ENCODE data around the gene SLC26A2. TPM values are rescaled to one million over a fixed set of nuclear protein-coding genes. Genes with fewer than 3 reads are reported as not detected.

The SLC26A2 gene
- total and polyA plus RNA-seq, 2 experiments from 2014 or later: 45.7 to 160 TPM

- Histone ChIP-seq H3K4me1 (ENCODE audit: insufficient read depth) (peaks cover 41% of the 10 kb centered on the region), H3K27me3 (no peaks in the 10 kb centered on the region), H2AFZ (no peak overlapping the region), H3K36me3 (replicated peaks; ENCODE audit: insufficient read depth, low read depth) (no peaks in the 10 kb centered on the region), H3K4me2 (no peak overlapping the region), H3K27ac (peak overlapping the region; percentile 38), H4K20me1 (ENCODE audit: insufficient read depth, poor library complexity, severe bottlenecking) (no peaks in the 10 kb centered on the region), H3K9me2 (replicated peaks; ENCODE audit: insufficient read depth) (no peaks in the 10 kb centered on the region), H3K9me3 (ENCODE audit: low read depth) (no peaks in the 10 kb centered on the region), H3K4me3 (no peak overlapping the region), H3K79me2 (no peaks in the 10 kb centered on the region)
- no peak for DNase-seq (ENCODE audit: low spot score)
- WGBS (ENCODE audit: low lambda C conversion rate, missing lambda C conversion rate): 84% methylated on average over 3 of the region's 3 CpGs
- no peak for TF ChIP-seq EZH2 (IDR thresholded peaks at IDR 0.05; ENCODE audit: borderline replicate concordance)
- no peak for TF ChIP-seq CTCF (IDR thresholded peaks at IDR 0.05; ENCODE audit: poor library complexity)
- no peak for TF ChIP-seq EZH2phosphoT487 (IDR thresholded peaks at IDR 0.05; ENCODE audit: low read depth, severe bottlenecking, unreplicated experiment)
Observed at GRCh38 chr5:149936700-149937091, 23.9 kb upstream of the SLC26A2 start.

GRCh38 chr5:149937610-149938009 is 22.9 kb upstream of the SLC26A2 start:
- 94% methylated on average over 1 of the region's 1 CpG for WGBS (ENCODE audit: low lambda C conversion rate, missing lambda C conversion rate)
- TF ChIP-seq EZH2 (IDR thresholded peaks at IDR 0.05; ENCODE audit: borderline replicate concordance): no peak
- no peak for TF ChIP-seq CTCF (IDR thresholded peaks at IDR 0.05; ENCODE audit: poor library complexity)
- no peak for TF ChIP-seq EZH2phosphoT487 (IDR thresholded peaks at IDR 0.05; ENCODE audit: low read depth, severe bottlenecking, unreplicated experiment)
- Histone ChIP-seq H3K9me2 (replicated peaks; ENCODE audit: insufficient read depth) (no peaks in the 10 kb centered on the region), H3K36me3 (replicated peaks; ENCODE audit: insufficient read depth, low read depth) (no peaks in the 10 kb centered on the region), H3K4me2 (no peak overlapping the region), H3K27me3 (no peaks in the 10 kb centered on the region), H3K79me2 (no peaks in the 10 kb centered on the region), H3K27ac (peak overlapping the region; percentile 95), H3K9me3 (ENCODE audit: low read depth) (no peaks in the 10 kb centered on the region), H3K4me1 (ENCODE audit: insufficient read depth) (peaks cover 49% of the 10 kb centered on the region), H4K20me1 (ENCODE audit: insufficient read depth, poor library complexity, severe bottlenecking) (no peaks in the 10 kb centered on the region), H2AFZ (no peak overlapping the region), H3K4me3 (no peak overlapping the region)
- DNase-seq (ENCODE audit: low spot score): no peak

GRCh38 chr5:149938279-149938678 is 22.3 kb upstream of the SLC26A2 start:
- no peak overlapping the region for H3K4me2 ChIP-seq
- no peak overlapping the region for H2AFZ ChIP-seq

More at GRCh38 chr5:149938279-149938678, 22.3 kb upstream of the SLC26A2 start:
- H3K9me2 ChIP-seq (replicated peaks; ENCODE audit: insufficient read depth): no peaks in the 10 kb centered on the region
- no peak for TF ChIP-seq EZH2 (IDR thresholded peaks at IDR 0.05; ENCODE audit: borderline replicate concordance)
- no peak for TF ChIP-seq EZH2phosphoT487 (IDR thresholded peaks at IDR 0.05; ENCODE audit: low read depth, severe bottlenecking, unreplicated experiment)
- no peak for TF ChIP-seq CTCF (IDR thresholded peaks at IDR 0.05; ENCODE audit: poor library complexity)
- WGBS (ENCODE audit: low lambda C conversion rate, missing lambda C conversion rate): 41% methylated on average over 2 of the region's 2 CpGs
- peak overlapping the region; percentile 95 for H3K27ac ChIP-seq
- no peaks in the 10 kb centered on the region for H3K36me3 ChIP-seq (replicated peaks; ENCODE audit: insufficient read depth, low read depth)
- no peaks in the 10 kb centered on the region for H3K9me3 ChIP-seq (ENCODE audit: low read depth)
- no peaks in the 10 kb centered on the region for H3K79me2 ChIP-seq
- no peaks in the 10 kb centered on the region for H3K27me3 ChIP-seq
- no peak for DNase-seq (ENCODE audit: low spot score)
- no peak overlapping the region for H3K4me3 ChIP-seq
- no peaks in the 10 kb centered on the region for H4K20me1 ChIP-seq (ENCODE audit: insufficient read depth, poor library complexity, severe bottlenecking)
- H3K4me1 ChIP-seq (ENCODE audit: insufficient read depth): peaks cover 55% of the 10 kb centered on the region
